Measurements from ENCODE around the gene MFAP4. TPM values are rescaled to one million over a fixed set of nuclear protein-coding genes. Genes with fewer than 3 reads are reported as not detected.

MFAP4 gene
- total and polyA plus RNA-seq, 11 donors: 15.7 to 84.3 (median 35.7) TPM

DNA sequence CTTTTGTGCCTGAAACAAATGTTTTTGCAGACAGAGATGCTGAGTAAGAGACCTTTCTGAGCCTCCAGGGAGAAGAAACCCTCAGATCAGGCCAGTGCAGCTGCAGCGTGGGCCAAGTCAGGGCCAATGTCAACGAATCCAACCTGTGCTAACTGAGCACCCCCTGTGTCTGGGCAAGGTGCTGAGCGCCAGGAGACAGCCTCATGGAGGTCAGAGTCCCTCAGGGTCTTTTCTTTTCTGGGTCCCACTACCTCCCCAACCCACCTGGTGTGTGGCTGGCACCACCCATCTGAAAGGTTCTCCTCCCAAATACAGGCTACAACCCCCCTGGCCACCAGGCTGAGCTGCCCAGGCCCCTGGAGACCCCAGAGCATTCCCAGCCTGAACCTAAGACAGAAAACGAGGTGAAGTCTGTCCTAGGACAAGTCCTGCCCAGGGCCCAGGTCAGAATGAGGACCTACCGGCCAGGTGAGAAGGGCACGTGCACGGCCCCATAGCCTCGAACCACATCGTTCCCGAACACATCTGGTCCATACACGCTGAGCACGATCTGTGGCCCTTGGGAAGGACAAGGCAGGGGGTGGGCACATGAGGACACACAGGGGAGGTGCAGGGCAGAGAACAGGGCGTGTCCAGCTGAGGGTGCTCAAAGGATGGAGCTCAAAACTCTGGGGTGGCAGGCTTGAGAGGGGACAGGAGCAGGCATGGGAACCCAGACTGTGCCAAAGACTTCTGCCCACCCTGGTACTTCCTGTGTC, 39.5 kb downstream of the MFAP4 start:
- H3K36me3 ChIP-seq: no peaks in the 10 kb centered on the region
- intact Hi-C loops (cut with DNase I): loop anchor here in 1 of 10 donors (5.0 kb wide), 1 partner anchor 85 kb away; no protein-coding TSS in a partner anchor
- DNase-seq: no peak

DNA sequence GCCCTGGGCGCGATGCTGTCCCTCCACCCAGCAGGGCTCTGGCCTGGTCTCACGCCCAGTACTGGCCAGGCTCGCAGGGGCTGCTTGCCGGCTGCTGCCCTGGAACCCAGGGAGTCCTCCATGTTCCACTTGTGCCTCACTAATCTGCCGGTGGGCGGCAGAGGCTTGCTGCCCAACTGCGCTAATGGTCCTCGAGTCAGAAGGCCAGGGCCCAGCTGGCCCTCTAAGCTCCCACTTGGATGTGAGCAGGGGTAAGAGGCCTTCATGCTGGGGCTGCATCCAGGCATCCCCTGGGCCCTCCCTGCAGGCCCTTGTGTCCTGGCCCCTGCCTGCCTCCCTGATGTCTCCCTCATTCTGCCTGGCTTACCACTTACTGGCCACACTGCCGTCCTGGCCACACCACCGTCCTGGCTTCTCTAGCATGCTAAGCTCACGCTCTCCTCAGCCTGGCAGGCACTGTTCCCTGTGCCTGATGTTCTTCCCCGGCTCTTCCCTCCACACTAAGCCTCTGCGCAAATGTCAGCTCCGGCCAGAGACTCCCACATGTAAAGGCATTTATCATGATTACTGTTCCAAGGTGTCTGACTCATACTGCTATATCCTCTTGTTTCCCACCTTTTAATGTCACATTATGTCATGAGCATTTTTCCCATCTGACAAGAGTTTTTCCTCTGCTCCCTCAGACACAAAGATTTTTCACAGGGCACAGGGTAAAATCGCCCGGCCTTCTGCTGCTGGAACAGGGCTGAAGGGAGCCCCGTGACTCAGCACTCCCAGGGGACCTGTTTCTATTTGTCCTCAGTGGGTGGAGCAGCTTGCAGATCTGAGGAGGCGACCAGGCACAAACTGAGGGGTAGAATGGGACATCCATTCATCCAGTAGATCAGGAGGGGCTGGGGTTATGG, 40.4 kb downstream of the MFAP4 start:
- Histone ChIP-seq H3K4me3 (no peak overlapping the region), H3K36me3 (no peaks in the 10 kb centered on the region), H3K4me1 (peaks cover 10 to 60% (median 33%) of the 10 kb centered on the region in 12 donors), H3K9me3 (no peaks in the 10 kb centered on the region), H3K27ac (peak overlapping the region; percentile 26 to 87 (median 74)), H3K27me3 (no peaks in the 10 kb centered on the region)
- peak; percentile 52 to 78 (median 68) for ATAC-seq
- peak; percentile 78 to 90 (median 82) for DNase-seq
- TF ChIP-seq POLR2A (IDR thresholded peaks at IDR 0.05): no peak
- TF ChIP-seq, protein P1, sequence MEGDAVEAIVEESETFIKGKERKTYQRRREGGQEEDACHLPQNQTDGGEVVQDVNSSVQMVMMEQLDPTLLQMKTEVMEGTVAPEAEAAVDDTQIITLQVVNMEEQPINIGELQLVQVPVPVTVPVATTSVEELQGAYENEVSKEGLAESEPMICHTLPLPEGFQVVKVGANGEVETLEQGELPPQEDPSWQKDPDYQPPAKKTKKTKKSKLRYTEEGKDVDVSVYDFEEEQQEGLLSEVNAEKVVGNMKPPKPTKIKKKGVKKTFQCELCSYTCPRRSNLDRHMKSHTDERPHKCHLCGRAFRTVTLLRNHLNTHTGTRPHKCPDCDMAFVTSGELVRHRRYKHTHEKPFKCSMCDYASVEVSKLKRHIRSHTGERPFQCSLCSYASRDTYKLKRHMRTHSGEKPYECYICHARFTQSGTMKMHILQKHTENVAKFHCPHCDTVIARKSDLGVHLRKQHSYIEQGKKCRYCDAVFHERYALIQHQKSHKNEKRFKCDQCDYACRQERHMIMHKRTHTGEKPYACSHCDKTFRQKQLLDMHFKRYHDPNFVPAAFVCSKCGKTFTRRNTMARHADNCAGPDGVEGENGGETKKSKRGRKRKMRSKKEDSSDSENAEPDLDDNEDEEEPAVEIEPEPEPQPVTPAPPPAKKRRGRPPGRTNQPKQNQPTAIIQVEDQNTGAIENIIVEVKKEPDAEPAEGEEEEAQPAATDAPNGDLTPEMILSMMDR (IDR thresholded peaks at IDR 0.05): no peak
- intact Hi-C loops (cut with DNase I): loop anchor here in 1 of 10 donors (5.0 kb wide), 1 partner anchor 84 kb away; no protein-coding TSS in a partner anchor
- WGBS, 4 donors: 41 to 62% (median 55%) methylated on average over 10 to 19 of the region's 19 CpGs

More for the DNA sequence above, 39.5 kb downstream of the MFAP4 start:
- H3K27me3 ChIP-seq: no peaks in the 10 kb centered on the region
- H3K27ac ChIP-seq: peak overlapping the region; percentile 26 to 87 (median 74)
- WGBS, 4 donors: 58 to 88% (median 85%) methylated on average over 5 to 13 of the region's 13 CpGs
- H3K4me3 ChIP-seq: no peak overlapping the region
- no peak for TF ChIP-seq POLR2A (IDR thresholded peaks at IDR 0.05)
- H3K9me3 ChIP-seq: no peaks in the 10 kb centered on the region
- ATAC-seq: no peak
- H3K4me1 ChIP-seq: peaks cover 10 to 54% (median 33%) of the 10 kb centered on the region in 12 donors

DNA sequence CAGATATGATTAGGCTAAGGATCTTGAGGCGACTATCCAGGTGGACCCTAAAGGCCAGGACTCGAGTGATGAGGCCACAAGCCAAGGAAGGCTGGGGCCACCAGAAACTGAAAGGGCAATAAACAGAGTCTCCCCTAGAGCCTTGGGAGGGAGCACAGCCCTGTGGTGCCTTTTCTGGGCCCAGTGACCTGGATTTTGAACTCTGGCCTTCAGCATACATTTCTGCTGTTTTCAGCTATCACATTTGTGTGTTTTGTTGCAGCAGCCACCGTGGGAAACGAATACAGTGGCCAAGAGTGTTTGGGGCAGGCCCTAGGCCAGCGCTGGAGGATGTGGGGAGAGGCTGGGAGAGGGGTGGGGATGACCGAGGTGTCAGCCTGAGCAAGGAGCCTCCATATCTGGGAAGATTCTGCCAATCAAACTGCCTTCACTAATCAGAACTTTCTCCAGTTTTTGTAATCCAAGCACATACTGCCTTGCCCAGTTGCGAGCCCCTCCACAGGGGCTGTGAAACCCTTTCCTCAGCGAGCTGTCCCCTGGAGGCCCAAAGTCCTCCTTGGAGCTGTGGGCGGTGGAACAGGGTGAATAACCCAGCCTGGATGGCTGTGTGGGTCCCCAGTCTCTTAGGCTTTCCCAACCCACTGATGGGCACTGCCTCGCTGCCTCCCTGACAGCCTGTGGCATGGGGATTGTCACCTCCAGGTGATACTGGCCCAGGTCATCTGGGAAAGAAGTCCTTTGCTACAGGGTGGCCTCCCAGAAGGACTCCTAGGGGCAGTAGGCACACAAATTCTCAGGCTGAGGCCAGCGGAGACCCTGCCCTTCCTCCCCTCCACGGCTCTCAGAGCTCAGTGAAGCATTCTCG, 41.3 kb downstream of the MFAP4 start:
- Histone ChIP-seq H3K9me3 (no peaks in the 10 kb centered on the region), H3K27ac (peak overlapping the region; percentile 26 to 87 (median 74)), H3K36me3 (no peaks in the 10 kb centered on the region), H3K4me3 (no peak overlapping the region), H3K4me1 (peaks cover 10 to 61% (median 33%) of the 10 kb centered on the region in 12 donors), H3K27me3 (no peaks in the 10 kb centered on the region)
- 75 to 83% (median 83%) methylated on average over 9 to 13 of the region's 13 CpGs for WGBS, 4 donors
- no peak for TF ChIP-seq POLR2A (IDR thresholded peaks at IDR 0.05)
- TF ChIP-seq, protein P1 (IDR thresholded peaks at IDR 0.05): no peak
- intact Hi-C loops (cut with DNase I): loop anchor here in 1 of 10 donors (5.0 kb wide), 1 partner anchor 83 kb away; no protein-coding TSS in a partner anchor
- DNase-seq (no peak), ATAC-seq (no peak)

DNA sequence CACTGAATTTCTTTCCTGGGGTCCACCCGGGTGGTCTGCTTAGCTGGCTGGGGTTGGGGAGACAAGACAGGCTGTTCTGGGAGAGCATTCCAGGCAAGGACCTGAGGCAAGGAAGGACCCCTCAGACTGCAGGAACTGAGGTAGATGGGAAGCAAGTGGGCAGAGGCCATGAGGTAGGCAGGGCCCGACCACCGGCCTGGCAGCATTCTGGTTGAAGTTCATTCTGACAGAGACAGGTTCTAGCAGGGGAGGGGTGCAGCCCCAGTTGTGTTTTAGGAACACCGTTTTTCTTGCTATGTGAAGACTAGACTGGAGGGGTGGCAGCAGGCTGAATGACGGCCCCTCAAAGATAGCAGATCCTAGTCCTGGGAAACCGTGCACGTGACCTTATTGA, 41.9 kb downstream of the MFAP4 start:
- TF ChIP-seq, protein P1 (IDR thresholded peaks at IDR 0.05): no peak
- no peak for TF ChIP-seq POLR2A (IDR thresholded peaks at IDR 0.05)
- ATAC-seq (no peak), DNase-seq (no peak)
- WGBS, 4 donors: 92 to 96% (median 94%) methylated on average over 7 of the region's 7 CpGs
- no peaks in the 10 kb centered on the region for H3K36me3 ChIP-seq
- no peaks in the 10 kb centered on the region for H3K9me3 ChIP-seq
- H3K27ac ChIP-seq: peak overlapping the region in 2 of 12 donors; percentile 73 to 83
- intact Hi-C loops (cut with DNase I): loop anchor here in 1 of 10 donors (5.0 kb wide), 1 partner anchor 83 kb away; no protein-coding TSS in a partner anchor
- no peaks in the 10 kb centered on the region for H3K27me3 ChIP-seq
- no peak overlapping the region for H3K4me3 ChIP-seq
- peaks cover 10 to 61% (median 33%) of the 10 kb centered on the region in 12 donors for H3K4me1 ChIP-seq

Data from heart left ventricle (tissue), 16 donors.